GM18861 (cell line): ENCODE results near the gene JUN.

ENCODE experiments used
- ATAC-seq: cut with Tn5 transposase; IDR thresholded peaks from one replicate; pipeline ENCODE4 v1.9.1; 2021; ENCODE audit not compliant: unreplicated experiment

Gene JUN

GRCh38 chr1:58783993-58784757 is at the start of gene JUN:
TSS of gene JUN (minus strand) at chr1:58784047. CDS start at chr1:58783070, 977 bp downstream.
- ATAC-seq, result peak; percentile 66

- no peak for ATAC-seq
Measured at GRCh38 chr1:58833166-58833565, 49.3 kb upstream of the JUN start.

GRCh38 chr1:58830291-58830690 is 46.4 kb upstream of the JUN start:
- no peak for ATAC-seq

- ATAC-seq, result no peak
Measured at GRCh38 chr1:58829866-58830265, 46.0 kb upstream of the JUN start.

- ATAC-seq, result no peak
Measured at GRCh38 chr1:58827298-58827697, 43.5 kb upstream of the JUN start.

- no peak for ATAC-seq
Measured at GRCh38 chr1:58824753-58825389, 41.0 kb upstream of the JUN start.

GRCh38 chr1:58823481-58824010 is 39.7 kb upstream of the JUN start:
- no peak for ATAC-seq

GRCh38 chr1:58821309-58821708 is 37.5 kb upstream of the JUN start:
- no peak for ATAC-seq

GRCh38 chr1:58818976-58819375 is 35.1 kb upstream of the JUN start:
- no peak for ATAC-seq

- ATAC-seq, result no peak
Measured at GRCh38 chr1:58818075-58818474, 34.2 kb upstream of the JUN start.

- ATAC-seq, result no peak
Measured at GRCh38 chr1:58816747-58817221, 32.9 kb upstream of the JUN start.

- peak; percentile 81 for ATAC-seq
Measured at GRCh38 chr1:58816072-58816746, 32.4 kb upstream of the JUN start.

GRCh38 chr1:58815686-58816071 is 31.8 kb upstream of the JUN start:
- ATAC-seq, result peak; percentile 1

- ATAC-seq, result peak; percentile 39
Measured at GRCh38 chr1:58815069-58815685, 31.3 kb upstream of the JUN start.

- no peak for ATAC-seq
Measured at GRCh38 chr1:58814251-58815068, 30.6 kb upstream of the JUN start.

- ATAC-seq, result no peak
Measured at GRCh38 chr1:58813801-58814200, 30.0 kb upstream of the JUN start.

- no peak for ATAC-seq
Measured at GRCh38 chr1:58813361-58813760, 29.5 kb upstream of the JUN start.

GRCh38 chr1:58812926-58813325 is 29.1 kb upstream of the JUN start:
- ATAC-seq, result no peak

- no peak for ATAC-seq
Measured at GRCh38 chr1:58812468-58812867, 28.6 kb upstream of the JUN start.

GRCh38 chr1:58811303-58811702 is 27.5 kb upstream of the JUN start:
- no peak for ATAC-seq
